Neural progenitor cell (in vitro differentiated cells): ENCODE measurements around the gene DCAF4.

Source experiments
- EZH2phosphoT487 ChIP-seq: fragments of 200-600 bp; sonication (generic); IDR thresholded peaks from 2 replicates; pipeline ENCODE4 v1.6.1; 2017; ENCODE audit warnings: antibody characterized with exemption
- TF ChIP-seq, protein P1 (sequence below): fragments of 200-600 bp; sonication (generic); IDR thresholded peaks from 2 replicates; pipeline ENCODE4 v1.5.1; 2017; ENCODE audit warnings: antibody characterized with exemption, mild to moderate bottlenecking

DNA sequence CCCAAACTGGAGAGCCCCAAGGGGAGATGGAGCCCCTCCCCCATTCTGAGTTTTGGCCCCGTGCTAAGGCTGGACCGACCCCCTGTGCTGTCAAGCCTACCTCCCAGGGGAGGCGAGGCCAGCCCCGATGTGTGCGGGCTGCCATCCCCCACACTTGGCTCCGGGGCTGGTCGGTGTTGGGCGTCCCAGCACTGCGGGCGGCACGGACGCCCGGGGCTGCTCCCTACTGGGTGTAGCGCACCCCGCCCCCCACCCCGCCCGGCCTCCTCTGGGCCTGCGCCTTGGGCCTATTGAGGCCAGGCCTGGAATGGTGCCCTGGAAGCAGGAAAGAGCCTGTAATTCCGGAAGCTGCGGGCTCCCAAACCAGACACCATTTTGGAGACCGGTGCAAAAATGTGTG, 2.6 kb downstream of the DCAF4 start:
- TF ChIP-seq, protein P1, sequence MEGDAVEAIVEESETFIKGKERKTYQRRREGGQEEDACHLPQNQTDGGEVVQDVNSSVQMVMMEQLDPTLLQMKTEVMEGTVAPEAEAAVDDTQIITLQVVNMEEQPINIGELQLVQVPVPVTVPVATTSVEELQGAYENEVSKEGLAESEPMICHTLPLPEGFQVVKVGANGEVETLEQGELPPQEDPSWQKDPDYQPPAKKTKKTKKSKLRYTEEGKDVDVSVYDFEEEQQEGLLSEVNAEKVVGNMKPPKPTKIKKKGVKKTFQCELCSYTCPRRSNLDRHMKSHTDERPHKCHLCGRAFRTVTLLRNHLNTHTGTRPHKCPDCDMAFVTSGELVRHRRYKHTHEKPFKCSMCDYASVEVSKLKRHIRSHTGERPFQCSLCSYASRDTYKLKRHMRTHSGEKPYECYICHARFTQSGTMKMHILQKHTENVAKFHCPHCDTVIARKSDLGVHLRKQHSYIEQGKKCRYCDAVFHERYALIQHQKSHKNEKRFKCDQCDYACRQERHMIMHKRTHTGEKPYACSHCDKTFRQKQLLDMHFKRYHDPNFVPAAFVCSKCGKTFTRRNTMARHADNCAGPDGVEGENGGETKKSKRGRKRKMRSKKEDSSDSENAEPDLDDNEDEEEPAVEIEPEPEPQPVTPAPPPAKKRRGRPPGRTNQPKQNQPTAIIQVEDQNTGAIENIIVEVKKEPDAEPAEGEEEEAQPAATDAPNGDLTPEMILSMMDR: no peak
- TF ChIP-seq EZH2phosphoT487: no peak
